NT2/D1 (cell line): ENCODE results near the gene PRKAR2A.

ENCODE experiments used
- SUZ12 ChIP-seq: IDR thresholded peaks from 2 replicates; pipeline ENCODE4 v1.6.1; 2011; ENCODE audit not compliant: insufficient read length, insufficient read depth; ENCODE audit errors: extremely low read depth
- YY1 ChIP-seq: IDR thresholded peaks from 2 replicates; pipeline ENCODE4 v1.6.1; 2011; ENCODE audit not compliant: insufficient read length, insufficient read depth

DNA sequence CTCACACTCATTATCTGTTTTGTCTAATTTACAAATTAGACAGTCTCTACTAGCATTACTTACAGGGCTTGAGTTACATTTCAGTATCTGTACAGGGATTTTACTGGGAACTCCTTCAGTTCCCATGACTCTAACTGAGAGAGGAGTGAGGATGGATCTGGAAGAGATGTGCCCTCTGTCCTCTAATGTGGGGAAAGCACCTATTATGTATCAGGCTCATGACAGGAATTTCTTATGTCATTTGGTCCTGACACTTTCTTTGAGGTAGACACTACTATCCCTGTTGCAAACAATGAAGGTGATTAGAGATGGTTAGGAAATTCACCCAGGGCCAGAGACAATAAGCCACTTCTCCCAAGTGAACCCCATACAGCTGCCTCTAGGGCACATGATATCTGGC, 151.1 kb downstream of the PRKAR2A start:
- no peak for TF ChIP-seq SUZ12
- TF ChIP-seq YY1, result no peak
